ENCODE results near the gene MYOC. TPM values are rescaled to one million over a fixed set of nuclear protein-coding genes. Genes with fewer than 3 reads are reported as not detected.
"Not testable (repeated sequence)": the region's sequence is repeated elsewhere in the genome, so short reads cannot be mapped to it uniquely, and the experiment has no call there.

MYOC gene
- total RNA-seq, 1 experiment from 2014 or later: not detected

- Histone ChIP-seq H3K27me3 (ENCODE audit: control insufficient read depth, insufficient read depth, low read length) (no peaks in the 10 kb centered on the region), H3K27ac (ENCODE audit: low read length) (no peak overlapping the region), H3K36me3 (ENCODE audit: control insufficient read depth, insufficient read depth, low read length) (no peaks in the 10 kb centered on the region), H3K9me3 (ENCODE audit: control insufficient read depth, insufficient read depth, low read depth, low read length) (no peaks in the 10 kb centered on the region), H3K4me1 (ENCODE audit: control insufficient read depth, insufficient read depth, low read length) (no peaks in the 10 kb centered on the region), H3K4me3 (ENCODE audit: low read depth in 2 of 2, low read length in 2 of 2) (no peak overlapping the region)
- TF ChIP-seq, protein P1, sequence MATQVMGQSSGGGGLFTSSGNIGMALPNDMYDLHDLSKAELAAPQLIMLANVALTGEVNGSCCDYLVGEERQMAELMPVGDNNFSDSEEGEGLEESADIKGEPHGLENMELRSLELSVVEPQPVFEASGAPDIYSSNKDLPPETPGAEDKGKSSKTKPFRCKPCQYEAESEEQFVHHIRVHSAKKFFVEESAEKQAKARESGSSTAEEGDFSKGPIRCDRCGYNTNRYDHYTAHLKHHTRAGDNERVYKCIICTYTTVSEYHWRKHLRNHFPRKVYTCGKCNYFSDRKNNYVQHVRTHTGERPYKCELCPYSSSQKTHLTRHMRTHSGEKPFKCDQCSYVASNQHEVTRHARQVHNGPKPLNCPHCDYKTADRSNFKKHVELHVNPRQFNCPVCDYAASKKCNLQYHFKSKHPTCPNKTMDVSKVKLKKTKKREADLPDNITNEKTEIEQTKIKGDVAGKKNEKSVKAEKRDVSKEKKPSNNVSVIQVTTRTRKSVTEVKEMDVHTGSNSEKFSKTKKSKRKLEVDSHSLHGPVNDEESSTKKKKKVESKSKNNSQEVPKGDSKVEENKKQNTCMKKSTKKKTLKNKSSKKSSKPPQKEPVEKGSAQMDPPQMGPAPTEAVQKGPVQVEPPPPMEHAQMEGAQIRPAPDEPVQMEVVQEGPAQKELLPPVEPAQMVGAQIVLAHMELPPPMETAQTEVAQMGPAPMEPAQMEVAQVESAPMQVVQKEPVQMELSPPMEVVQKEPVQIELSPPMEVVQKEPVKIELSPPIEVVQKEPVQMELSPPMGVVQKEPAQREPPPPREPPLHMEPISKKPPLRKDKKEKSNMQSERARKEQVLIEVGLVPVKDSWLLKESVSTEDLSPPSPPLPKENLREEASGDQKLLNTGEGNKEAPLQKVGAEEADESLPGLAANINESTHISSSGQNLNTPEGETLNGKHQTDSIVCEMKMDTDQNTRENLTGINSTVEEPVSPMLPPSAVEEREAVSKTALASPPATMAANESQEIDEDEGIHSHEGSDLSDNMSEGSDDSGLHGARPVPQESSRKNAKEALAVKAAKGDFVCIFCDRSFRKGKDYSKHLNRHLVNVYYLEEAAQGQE (IDR thresholded peaks at IDR 0.05; ENCODE audit: insufficient read depth in 1 of 2, low read depth in 2 of 2, low read length in 1 of 2): no peak
- TF ChIP-seq TCF7L2 (IDR thresholded peaks at IDR 0.05; ENCODE audit: low read depth, low read length): no peak
- TF ChIP-seq SIN3A (IDR thresholded peaks at IDR 0.05; ENCODE audit: borderline replicate concordance, insufficient read depth, low read depth, low read length): no peak
- TF ChIP-seq, protein P2, sequence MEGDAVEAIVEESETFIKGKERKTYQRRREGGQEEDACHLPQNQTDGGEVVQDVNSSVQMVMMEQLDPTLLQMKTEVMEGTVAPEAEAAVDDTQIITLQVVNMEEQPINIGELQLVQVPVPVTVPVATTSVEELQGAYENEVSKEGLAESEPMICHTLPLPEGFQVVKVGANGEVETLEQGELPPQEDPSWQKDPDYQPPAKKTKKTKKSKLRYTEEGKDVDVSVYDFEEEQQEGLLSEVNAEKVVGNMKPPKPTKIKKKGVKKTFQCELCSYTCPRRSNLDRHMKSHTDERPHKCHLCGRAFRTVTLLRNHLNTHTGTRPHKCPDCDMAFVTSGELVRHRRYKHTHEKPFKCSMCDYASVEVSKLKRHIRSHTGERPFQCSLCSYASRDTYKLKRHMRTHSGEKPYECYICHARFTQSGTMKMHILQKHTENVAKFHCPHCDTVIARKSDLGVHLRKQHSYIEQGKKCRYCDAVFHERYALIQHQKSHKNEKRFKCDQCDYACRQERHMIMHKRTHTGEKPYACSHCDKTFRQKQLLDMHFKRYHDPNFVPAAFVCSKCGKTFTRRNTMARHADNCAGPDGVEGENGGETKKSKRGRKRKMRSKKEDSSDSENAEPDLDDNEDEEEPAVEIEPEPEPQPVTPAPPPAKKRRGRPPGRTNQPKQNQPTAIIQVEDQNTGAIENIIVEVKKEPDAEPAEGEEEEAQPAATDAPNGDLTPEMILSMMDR (IDR thresholded peaks at IDR 0.05): no peak
- TF ChIP-seq POLR2AphosphoS5 (IDR thresholded peaks at IDR 0.05; ENCODE audit: low read depth, low read length): no peak
- ATAC-seq (no peak), DNase-seq (ENCODE audit: low read depth, low spot score) (no peak)
- ChIA-PET CTCF (no interaction called here), POLR2A (no interaction called here)
- in situ Hi-C loops (cut with HindIII; ENCODE audit: low pct_unique_long_range_greater_than_20kb, low sequenced_read_pairs) (no loop called here), intact Hi-C loops (cut with micrococcal nuclease; ENCODE audit: unreplicated experiment) (no loop called here)
- BruUV-seq (replicated peaks): no TSS peak
These were observed 35.9 kb downstream of the MYOC start for GRCh38 chr1:171616586-171616985.

- H3K4me3 ChIP-seq (ENCODE audit: low read depth in 2 of 2, low read length in 2 of 2); CTCF ChIA-PET; H3K27me3 ChIP-seq (ENCODE audit: control insufficient read depth, insufficient read depth, low read length); intact Hi-C loops (cut with micrococcal nuclease; ENCODE audit: unreplicated experiment); ATAC-seq; DNase-seq (ENCODE audit: low read depth, low spot score); H3K4me1 ChIP-seq (ENCODE audit: control insufficient read depth, insufficient read depth, low read length); H3K27ac ChIP-seq (ENCODE audit: low read length); POLR2A ChIA-PET; BruUV-seq (replicated peaks); in situ Hi-C loops (cut with HindIII; ENCODE audit: low pct_unique_long_range_greater_than_20kb, low sequenced_read_pairs); H3K36me3 ChIP-seq (ENCODE audit: control insufficient read depth, insufficient read depth, low read length); H3K9me3 ChIP-seq (ENCODE audit: control insufficient read depth, insufficient read depth, low read depth, low read length): not testable (repeated sequence)
These were observed 37.2 kb downstream of the MYOC start for GRCh38 chr1:171615122-171615906.

DNA sequence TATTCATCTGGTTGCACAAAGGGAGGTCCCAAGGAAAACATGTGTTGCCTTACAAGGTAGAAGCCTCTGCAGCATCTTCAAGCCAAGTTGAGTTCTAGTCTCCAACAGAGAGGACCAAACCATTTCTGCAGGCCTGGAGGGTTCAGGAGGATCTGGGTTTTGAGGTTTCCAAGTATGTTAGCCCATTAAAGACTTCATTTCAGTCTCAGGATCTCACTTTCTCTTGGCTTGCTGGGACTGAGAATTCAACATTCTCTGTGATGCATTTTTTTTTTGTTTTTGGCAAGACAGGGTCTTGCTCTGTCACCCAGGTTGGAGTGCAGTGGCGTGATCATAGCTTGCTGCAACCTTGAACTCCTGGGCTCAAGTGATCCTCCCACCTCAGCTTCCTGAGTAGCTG, 39.2 kb downstream of the MYOC start:
- no TSS peak for BruUV-seq (replicated peaks)

More for the DNA sequence above, 39.2 kb downstream of the MYOC start:
- H3K4me3 ChIP-seq (ENCODE audit: low read depth in 2 of 2, low read length in 2 of 2): no peak overlapping the region
- ChIA-PET CTCF (no interaction called here), POLR2A (no interaction called here)
- DNase-seq (ENCODE audit: low read depth, low spot score) (no peak), ATAC-seq (no peak)
- in situ Hi-C loops (cut with HindIII; ENCODE audit: low pct_unique_long_range_greater_than_20kb, low sequenced_read_pairs): no loop called here
- no peak overlapping the region for H3K27ac ChIP-seq (ENCODE audit: low read length)
- TF ChIP-seq POLR2AphosphoS5 (IDR thresholded peaks at IDR 0.05; ENCODE audit: low read depth, low read length): no peak
- H3K27me3 ChIP-seq (ENCODE audit: control insufficient read depth, insufficient read depth, low read length): no peaks in the 10 kb centered on the region
- intact Hi-C loops (cut with micrococcal nuclease; ENCODE audit: unreplicated experiment): no loop called here
- H3K4me1 ChIP-seq (ENCODE audit: control insufficient read depth, insufficient read depth, low read length): no peaks in the 10 kb centered on the region
- H3K36me3 ChIP-seq (ENCODE audit: control insufficient read depth, insufficient read depth, low read length): no peaks in the 10 kb centered on the region
- no peaks in the 10 kb centered on the region for H3K9me3 ChIP-seq (ENCODE audit: control insufficient read depth, insufficient read depth, low read depth, low read length)
